Endothelial cell of umbilical vein (primary cell): ENCODE measurements around the gene FAM32A. TPM values are rescaled to one million over a fixed set of nuclear protein-coding genes. Genes with fewer than 3 reads are reported as not detected.

Source experiments
- BruUV-seq: library from RNA; stranded (reverse); fragments of 400-500 nt; replicated peaks from 2 replicates; lab custom pipeline; 2021; lab: Mats Ljungman, UMichigan
- CTCF ChIA-PET: fragments of 300-600, 350-600 bp; sonication (Branson Sonifier 250); formaldehyde crosslinking; loops from one replicate; lab custom pipeline; 2021; ENCODE audit warnings: antibody characterized with exemption, inconsistent platforms; lab: Charles Lee
- POLR2A ChIA-PET: fragments of 300-600, 350-600 bp; sonication (Branson Sonifier 250); formaldehyde crosslinking; loops from one replicate; lab custom pipeline; 2021; ENCODE audit warnings: antibody characterized with exemption, inconsistent platforms; lab: Charles Lee
- DNase-seq: peaks from one replicate; pipeline ENCODE4 v3.0.0-alpha.2; 2011; ENCODE audit warnings: low read depth, low spot score
- FAIRE-seq: peaks from 2 replicates; lab custom pipeline; 2011; peaks lifted over from hg19 to GRCh38; lab: Jason Lieb, UNC
- H2AFZ ChIP-seq: 2 replicates; pipeline ENCODE4 v1.6.0; 2012; ENCODE audit warnings: low read depth, low read length, control low read depth, inconsistent platforms
- H3K27ac ChIP-seq: 2 replicates; pipeline ENCODE4 v1.5.1; 2011; ENCODE audit warnings: low read depth, mild to moderate bottlenecking, control low read depth, low read length, moderate library complexity; ENCODE audit not compliant: insufficient read depth
- H3K27me3 ChIP-seq, 2 experiments: 2 replicates each; pipeline versions ENCODE4 v1.6.0 to v1.6.1; 2011; ENCODE audit warnings: low read length in 2 of 2, mixed read lengths in 1 of 2; ENCODE audit not compliant: control insufficient read depth in 2 of 2, insufficient read depth in 2 of 2
- H3K36me3 ChIP-seq, 2 experiments: 2 replicates in 1 of 2; 3 replicates in 1 of 2; pipeline ENCODE4 v1.5.1; 2011; ENCODE audit warnings: low read length in 2 of 2, mild to moderate bottlenecking in 1 of 2, moderate library complexity in 1 of 2; ENCODE audit not compliant: control insufficient read depth in 2 of 2, insufficient read depth in 2 of 2; ENCODE audit errors: extremely low read depth in 1 of 2
- H3K4me1 ChIP-seq: 3 replicates; pipeline ENCODE4 v1.5.1; 2011; ENCODE audit warnings: mild to moderate bottlenecking, low read length; ENCODE audit not compliant: control insufficient read depth, insufficient read depth; ENCODE audit errors: extremely low read depth
- H3K4me2 ChIP-seq: 2 replicates; pipeline ENCODE4 v1.6.1; 2011; ENCODE audit warnings: low read length, control low read depth, mixed read lengths; ENCODE audit not compliant: insufficient read depth
- H3K4me3 ChIP-seq, 3 experiments: fragments of 200-600 bp in 1 of 3; sonication (generic), shearing (Covaris generic) in 1 of 3; replicated peaks in 1 of 3; 2 replicates each; pipeline ENCODE4 v1.5.1; 2011 to 2016; ENCODE audit warnings: control low read depth in 3 of 3, low read length in 3 of 3, mild to moderate bottlenecking in 2 of 3, inconsistent platforms in 1 of 3, low read depth in 1 of 3, moderate library complexity in 1 of 3; ENCODE audit not compliant: insufficient read depth in 1 of 3
- H3K79me2 ChIP-seq: 2 replicates; pipeline ENCODE4 v1.6.0; 2012; ENCODE audit warnings: low read length, inconsistent platforms; ENCODE audit not compliant: control insufficient read depth, insufficient read depth
- H3K9ac ChIP-seq: replicated peaks from 2 replicates; pipeline ENCODE3; 2011; ENCODE audit warnings: low read length, control low read depth; ENCODE audit not compliant: insufficient read depth; ENCODE audit errors: extremely low read depth
- H3K9me1 ChIP-seq: replicated peaks from 3 replicates; pipeline ENCODE4 v1.6.0; 2011; ENCODE audit warnings: mild to moderate bottlenecking, low read length; ENCODE audit not compliant: control insufficient read depth, insufficient read depth; ENCODE audit errors: extremely low read depth
- H3K9me3 ChIP-seq: replicated peaks from 2 replicates; pipeline ENCODE4 v1.5.1; 2012; ENCODE audit warnings: low read length, inconsistent platforms; ENCODE audit not compliant: control insufficient read depth, insufficient read depth
- H4K20me1 ChIP-seq: replicated peaks from 2 replicates; pipeline ENCODE3; 2011; ENCODE audit warnings: mild to moderate bottlenecking, low read length; ENCODE audit not compliant: control insufficient read depth, insufficient read depth; ENCODE audit errors: extremely low read depth
- EZH2 ChIP-seq: IDR thresholded peaks from 2 replicates; pipeline ENCODE4 v1.6.1; 2012; ENCODE audit warnings: borderline replicate concordance, low read depth, mild to moderate bottlenecking, moderate library complexity, low read length, inconsistent platforms; ENCODE audit not compliant: severe bottlenecking
- FOS ChIP-seq: IDR thresholded peaks from 2 replicates; pipeline ENCODE4 v1.6.1; 2011; ENCODE audit warnings: mild to moderate bottlenecking, low read length, moderate library complexity, borderline replicate concordance; ENCODE audit not compliant: insufficient read depth
- GATA2 ChIP-seq: IDR thresholded peaks from 2 replicates; pipeline ENCODE4 v1.7.0; 2011; ENCODE audit warnings: low read depth, mild to moderate bottlenecking, moderate library complexity, mixed read lengths, low read length; ENCODE audit not compliant: insufficient read length, insufficient read depth
- JUN ChIP-seq: IDR thresholded peaks from 2 replicates; pipeline ENCODE4 v1.6.1; 2011; ENCODE audit warnings: borderline replicate concordance, low read depth; ENCODE audit not compliant: insufficient read length, insufficient read depth
- MYC ChIP-seq: IDR thresholded peaks from one replicate; pipeline ENCODE4 v1.6.1; 2011; ENCODE audit warnings: mild to moderate bottlenecking, low read depth, low read length
- POLR2A ChIP-seq: IDR thresholded peaks from 2 replicates; pipeline ENCODE4 v1.6.1; 2012; ENCODE audit warnings: low read depth, mild to moderate bottlenecking, control low read depth, low read length
- POLR2AphosphoS5 ChIP-seq: IDR thresholded peaks from 2 replicates; pipeline ENCODE4 v1.6.1; 2012; ENCODE audit warnings: low read depth, mild to moderate bottlenecking, control low read depth, low read length, moderate library complexity; ENCODE audit not compliant: insufficient read depth
- dilution Hi-C: fragments of 300-500 bp; cut with MboI; formaldehyde crosslinking; loops from one replicate; pipeline ENCODE4 v1.15.0; 2019; ENCODE audit warnings: low sequenced_read_pairs; ENCODE audit not compliant: extremely low pct_ligation_motif_present
- intact Hi-C: fragments of 100-400 bp; cut with micrococcal nuclease; formaldehyde crosslinking; loops from one replicate; pipeline ENCODE4 v1.10.0; 2022
- polyA plus RNA-seq, 4 experiments: library from polyadenylated mRNA; depleted of rRNA in 3 of 4; stranded (reverse) in 3 of 4; unstranded in 1 of 4; fragments of >200 nt; gene quantifications; 2 replicates each; pipeline versions ENCODE4 v1.2.1 to v1.2.3, GENCODE V29; 2011 to 2012; ENCODE audit warnings: missing spikeins in 1 of 4
- total RNA-seq: library from RNA; stranded (reverse); gene quantifications from 2 replicates; pipeline ENCODE4 v1.2.3, GENCODE V29; 2021
- TF ChIP-seq, protein P1 (sequence below): IDR thresholded peaks from 2 replicates; pipeline ENCODE4 v1.6.1; 2011; ENCODE audit not compliant: insufficient read depth, insufficient read length
- TF ChIP-seq, protein P2 (sequence below), 2 donors: IDR thresholded peaks; 1 replicate in 1 of 2; 2 replicates in 1 of 2; pipeline ENCODE4 v1.5.1; 2011; ENCODE audit warnings: low read length in 2 of 2, mild to moderate bottlenecking in 2 of 2, moderate library complexity in 2 of 2, control low read depth in 1 of 2, inconsistent platforms in 1 of 2, low read depth in 1 of 2; ENCODE audit not compliant: insufficient read depth in 1 of 2; ENCODE audit errors: extremely low read depth in 1 of 2

FAM32A gene
- total and polyA plus RNA-seq, 2 donors (not counting 3 experiments of a cell fraction or from before 2014, with no cell fraction given): 82.8 to 130 TPM

DNA sequence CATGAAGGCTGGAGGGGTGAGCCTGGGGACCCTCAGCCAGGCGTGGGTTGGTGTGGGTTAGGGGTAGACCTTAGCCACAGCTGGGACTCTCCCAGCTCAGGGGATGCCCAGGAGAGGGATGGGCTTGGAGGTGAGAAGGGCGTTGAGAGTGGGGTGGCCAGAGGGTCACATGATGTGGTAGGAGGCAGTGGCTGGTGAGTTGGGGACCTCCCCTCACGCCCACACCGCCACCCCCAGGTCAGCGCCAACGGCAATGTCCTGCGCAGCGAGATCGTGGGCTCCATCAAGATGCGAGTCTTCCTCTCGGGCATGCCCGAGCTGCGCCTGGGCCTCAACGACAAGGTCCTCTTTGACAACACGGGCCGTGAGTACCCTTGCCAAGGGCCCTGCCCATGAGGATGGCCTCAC, 41.0 kb downstream of the FAM32A start:
- no peak overlapping the region for H2AFZ ChIP-seq
- no peaks in the 10 kb centered on the region for H4K20me1 ChIP-seq

More for the DNA sequence above, 41.0 kb downstream of the FAM32A start:
- BruUV-seq: no TSS peak
- H3K27ac ChIP-seq: no peak overlapping the region
- H3K36me3 ChIP-seq: peaks cover 11 to 54% of the 10 kb centered on the region in 2 experiments
- no peak for FAIRE-seq
- CTCF ChIA-PET: no interaction called here
- TF ChIP-seq POLR2AphosphoS5 (no peak), POLR2A (no peak), EZH2 (no peak), FOS (no peak), JUN (no peak), GATA2 (no peak), MYC (no peak)
- TF ChIP-seq, protein P1, sequence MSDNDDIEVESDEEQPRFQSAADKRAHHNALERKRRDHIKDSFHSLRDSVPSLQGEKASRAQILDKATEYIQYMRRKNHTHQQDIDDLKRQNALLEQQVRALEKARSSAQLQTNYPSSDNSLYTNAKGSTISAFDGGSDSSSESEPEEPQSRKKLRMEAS: no peak
- TF ChIP-seq, protein P2, sequence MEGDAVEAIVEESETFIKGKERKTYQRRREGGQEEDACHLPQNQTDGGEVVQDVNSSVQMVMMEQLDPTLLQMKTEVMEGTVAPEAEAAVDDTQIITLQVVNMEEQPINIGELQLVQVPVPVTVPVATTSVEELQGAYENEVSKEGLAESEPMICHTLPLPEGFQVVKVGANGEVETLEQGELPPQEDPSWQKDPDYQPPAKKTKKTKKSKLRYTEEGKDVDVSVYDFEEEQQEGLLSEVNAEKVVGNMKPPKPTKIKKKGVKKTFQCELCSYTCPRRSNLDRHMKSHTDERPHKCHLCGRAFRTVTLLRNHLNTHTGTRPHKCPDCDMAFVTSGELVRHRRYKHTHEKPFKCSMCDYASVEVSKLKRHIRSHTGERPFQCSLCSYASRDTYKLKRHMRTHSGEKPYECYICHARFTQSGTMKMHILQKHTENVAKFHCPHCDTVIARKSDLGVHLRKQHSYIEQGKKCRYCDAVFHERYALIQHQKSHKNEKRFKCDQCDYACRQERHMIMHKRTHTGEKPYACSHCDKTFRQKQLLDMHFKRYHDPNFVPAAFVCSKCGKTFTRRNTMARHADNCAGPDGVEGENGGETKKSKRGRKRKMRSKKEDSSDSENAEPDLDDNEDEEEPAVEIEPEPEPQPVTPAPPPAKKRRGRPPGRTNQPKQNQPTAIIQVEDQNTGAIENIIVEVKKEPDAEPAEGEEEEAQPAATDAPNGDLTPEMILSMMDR (IDR thresholded peaks at IDR 0.05; ENCODE audit: extremely low read depth in 1 of 2, insufficient read depth in 1 of 2, low read depth in 1 of 2, low read length in 2 of 2): no peak
- no peaks in the 10 kb centered on the region for H3K27me3 ChIP-seq
- POLR2A ChIA-PET: no interaction called here
- intact Hi-C loops: no loop called here
- no peak overlapping the region for H3K4me2 ChIP-seq
- dilution Hi-C loops: no loop called here
- H3K9me3 ChIP-seq: no peaks in the 10 kb centered on the region
- H3K4me3 ChIP-seq: no peak overlapping the region
- H3K9me1 ChIP-seq: no peaks in the 10 kb centered on the region
- DNase-seq: no peak
- no peak overlapping the region for H3K9ac ChIP-seq
- peaks cover 4% of the 10 kb centered on the region for H3K79me2 ChIP-seq
- H3K4me1 ChIP-seq: no peaks in the 10 kb centered on the region
